AG04449 (cell line): ENCODE measurements around the gene KRTAP10-5.
"Not testable (repeated sequence)": the region's sequence is repeated elsewhere in the genome, so short reads cannot be mapped to it uniquely, and the experiment has no call there.

ENCODE experiments used
- CTCF ChIA-PET: fragments of 350-600 bp; formaldehyde crosslinking; extraction: SDS; loops from one replicate; lab custom pipeline; 2021; ENCODE audit warnings: antibody characterized with exemption; lab: Yijun Ruan, JAX
- POLR2A ChIA-PET: fragments of 400-600, 350-600 bp; formaldehyde crosslinking; extraction: SDS; loops from one replicate; lab custom pipeline; 2020; ENCODE audit warnings: antibody characterized with exemption, inconsistent platforms; lab: Yijun Ruan, JAX
- DNase-seq: peaks from one replicate; pipeline ENCODE4 v3.0.0-alpha.2; 2010; ENCODE audit warnings: low read depth, low spot score
- H3K4me3 ChIP-seq: 2 replicates; pipeline ENCODE4 v1.5.1; 2011; ENCODE audit warnings: low read depth, mild to moderate bottlenecking, control low read depth, low read length
- TF ChIP-seq, protein P1 (sequence below): IDR thresholded peaks from one replicate; pipeline ENCODE4 v1.5.1; 2011; ENCODE audit warnings: mild to moderate bottlenecking, moderate library complexity, low read length, control low read depth, inconsistent platforms; ENCODE audit not compliant: insufficient read depth; ENCODE audit errors: missing control alignments

The KRTAP10-5 gene

DNA sequence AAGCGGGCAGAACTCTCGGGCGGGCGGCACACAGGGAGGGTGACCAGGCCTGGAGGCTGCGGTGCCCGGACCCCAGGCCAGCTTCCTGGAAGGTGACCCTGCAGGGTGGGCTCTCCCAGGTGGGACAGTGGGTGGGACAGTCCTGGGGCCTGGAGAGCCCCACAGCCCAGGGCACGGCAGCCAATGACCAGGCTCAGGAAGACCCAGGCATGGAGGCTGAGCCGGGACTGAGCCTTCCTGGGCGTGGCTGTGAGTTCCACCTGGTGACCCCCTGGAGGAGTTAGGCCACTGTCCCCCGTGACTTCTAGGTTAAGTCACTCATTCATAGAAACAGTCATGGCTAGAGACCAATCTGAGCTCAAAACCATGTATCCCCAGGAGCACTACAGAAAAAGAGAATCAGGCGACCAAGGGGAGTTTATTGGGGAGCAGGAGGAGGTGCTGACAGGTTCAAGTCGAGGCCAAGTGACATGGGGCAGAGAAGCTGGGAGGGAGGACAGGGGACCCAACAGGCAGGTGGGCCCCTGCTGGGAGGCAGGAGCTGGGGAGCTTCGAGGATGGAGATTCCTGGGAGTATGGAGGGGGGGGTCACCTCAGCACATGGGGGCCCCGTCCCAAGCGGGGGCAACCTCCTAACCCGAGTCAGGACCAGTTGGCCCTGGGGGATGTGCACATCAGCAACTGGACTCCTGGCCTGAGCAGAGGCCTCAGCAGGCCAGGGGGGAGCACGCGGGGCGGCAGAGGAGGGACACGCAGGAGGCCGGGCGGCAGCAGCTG is 1.2 kb downstream of the KRTAP10-5 start:
- POLR2A ChIA-PET: no interaction called here
- CTCF ChIA-PET: no interaction called here
- no peak for DNase-seq
- TF ChIP-seq, protein P1, sequence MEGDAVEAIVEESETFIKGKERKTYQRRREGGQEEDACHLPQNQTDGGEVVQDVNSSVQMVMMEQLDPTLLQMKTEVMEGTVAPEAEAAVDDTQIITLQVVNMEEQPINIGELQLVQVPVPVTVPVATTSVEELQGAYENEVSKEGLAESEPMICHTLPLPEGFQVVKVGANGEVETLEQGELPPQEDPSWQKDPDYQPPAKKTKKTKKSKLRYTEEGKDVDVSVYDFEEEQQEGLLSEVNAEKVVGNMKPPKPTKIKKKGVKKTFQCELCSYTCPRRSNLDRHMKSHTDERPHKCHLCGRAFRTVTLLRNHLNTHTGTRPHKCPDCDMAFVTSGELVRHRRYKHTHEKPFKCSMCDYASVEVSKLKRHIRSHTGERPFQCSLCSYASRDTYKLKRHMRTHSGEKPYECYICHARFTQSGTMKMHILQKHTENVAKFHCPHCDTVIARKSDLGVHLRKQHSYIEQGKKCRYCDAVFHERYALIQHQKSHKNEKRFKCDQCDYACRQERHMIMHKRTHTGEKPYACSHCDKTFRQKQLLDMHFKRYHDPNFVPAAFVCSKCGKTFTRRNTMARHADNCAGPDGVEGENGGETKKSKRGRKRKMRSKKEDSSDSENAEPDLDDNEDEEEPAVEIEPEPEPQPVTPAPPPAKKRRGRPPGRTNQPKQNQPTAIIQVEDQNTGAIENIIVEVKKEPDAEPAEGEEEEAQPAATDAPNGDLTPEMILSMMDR: no peak
- H3K4me3 ChIP-seq: no peak overlapping the region

GRCh38 chr21:44578371-44579055 is 1.9 kb downstream of the KRTAP10-5 start:
- no peak overlapping the region for H3K4me3 ChIP-seq
- no peak for DNase-seq
- TF ChIP-seq, protein P1: no peak
- POLR2A ChIA-PET: no interaction called here
- CTCF ChIA-PET: no interaction called here

- H3K4me3 ChIP-seq: no peak overlapping the region
- ChIA-PET CTCF (no interaction called here), POLR2A (no interaction called here)
Measured at GRCh38 chr21:44576025-44576420, 4.4 kb downstream of the KRTAP10-5 start.

GRCh38 chr21:44575307-44576024 is 4.9 kb downstream of the KRTAP10-5 start:
- TF ChIP-seq, protein P1: no peak

More at GRCh38 chr21:44576025-44576420, 4.4 kb downstream of the KRTAP10-5 start:
- TF ChIP-seq, protein P1: no peak
- no peak for DNase-seq

GRCh38 chr21:44574457-44575306 is 5.7 kb downstream of the KRTAP10-5 start:
- ChIA-PET CTCF (no interaction called here), POLR2A (no interaction called here)
- no peak for DNase-seq
- H3K4me3 ChIP-seq: no peak overlapping the region
- TF ChIP-seq, protein P1: no peak

More at GRCh38 chr21:44575307-44576024, 4.9 kb downstream of the KRTAP10-5 start:
- POLR2A ChIA-PET: no interaction called here
- no peak for DNase-seq
- CTCF ChIA-PET: no interaction called here
- H3K4me3 ChIP-seq: no peak overlapping the region

DNA sequence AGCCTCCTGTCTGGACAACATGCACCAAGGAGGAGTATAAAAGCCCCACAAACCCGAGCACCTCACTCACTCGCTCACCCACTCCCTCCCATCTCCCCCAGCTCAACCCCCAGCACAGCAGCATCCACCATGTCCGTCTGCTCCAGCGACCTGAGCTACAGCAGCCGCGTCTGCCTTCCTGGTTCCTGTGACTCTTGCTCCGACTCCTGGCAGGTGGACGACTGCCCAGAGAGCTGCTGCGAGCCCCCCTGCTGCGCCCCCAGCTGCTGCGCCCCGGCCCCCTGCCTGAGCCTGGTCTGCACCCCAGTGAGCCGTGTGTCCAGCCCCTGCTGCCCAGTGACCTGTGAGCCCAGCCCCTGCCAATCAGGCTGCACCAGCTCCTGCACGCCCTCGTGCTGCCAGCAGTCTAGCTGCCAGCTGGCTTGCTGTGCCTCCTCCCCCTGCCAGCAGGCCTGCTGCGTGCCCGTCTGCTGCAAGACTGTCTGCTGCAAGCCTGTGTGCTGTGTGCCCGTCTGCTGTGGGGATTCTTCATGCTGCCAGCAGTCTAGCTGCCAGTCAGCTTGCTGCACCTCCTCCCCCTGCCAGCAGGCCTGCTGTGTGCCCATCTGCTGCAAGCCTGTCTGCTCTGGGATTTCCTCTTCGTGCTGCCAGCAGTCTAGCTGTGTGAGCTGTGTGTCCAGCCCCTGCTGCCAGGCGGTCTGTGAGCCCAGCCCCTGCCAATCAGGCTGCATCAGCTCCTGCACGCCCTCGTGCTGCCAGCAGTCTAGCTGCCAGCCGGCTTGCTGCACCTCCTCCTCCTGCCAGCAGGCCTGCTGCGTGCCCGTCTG is 6.6 kb downstream of the KRTAP10-5 start, which contains the start of gene KRTAP10-4:
Gene KRTAP10-4, plus strand, starts transcription at position 100 of the 827 bp plus-strand sequence. Its CDS starts 30 bp downstream, at position 130.
- H3K4me3 ChIP-seq, CTCF ChIA-PET, DNase-seq: not testable (repeated sequence)
- POLR2A ChIA-PET: interaction anchor here (0.7 kb wide), 1 partner anchor 19 kb away, joined by 3 read pairs; the partner anchor contains the start of gene KRTAP10-6
